Trophoblast cell (in vitro differentiated cells and primary cell): Measurements from ENCODE around the gene IQSEC3.

ENCODE experiments used
- DNase-seq, 2 donors: peaks; one replicate each; pipeline ENCODE4 v3.0.0-alpha.2; 2016
- H2AFZ ChIP-seq: 2 replicates; pipeline ENCODE4 v1.6.1; 2013; ENCODE audit warnings: low read length, moderate library complexity, mild to moderate bottlenecking; ENCODE audit not compliant: insufficient read depth, poor library complexity
- H2AK5ac ChIP-seq: 2 replicates; pipeline ENCODE4 v1.6.1; 2013; ENCODE audit warnings: mild to moderate bottlenecking, low read length
- H2BK120ac ChIP-seq: 2 replicates; pipeline ENCODE4 v1.6.1; 2013; ENCODE audit warnings: low read length, mild to moderate bottlenecking, moderate library complexity; ENCODE audit not compliant: insufficient read depth, poor library complexity
- H2BK12ac ChIP-seq: 2 replicates; pipeline ENCODE4 v1.6.1; 2013; ENCODE audit warnings: mild to moderate bottlenecking, low read length, moderate library complexity
- H2BK5ac ChIP-seq: 2 replicates; pipeline ENCODE4 v1.6.1; 2013; ENCODE audit warnings: low read length, low read depth, moderate library complexity, mild to moderate bottlenecking; ENCODE audit not compliant: poor library complexity
- H3K14ac ChIP-seq: 2 replicates; pipeline ENCODE4 v1.6.1; 2013; ENCODE audit warnings: mild to moderate bottlenecking, low read length
- H3K18ac ChIP-seq: 2 replicates; pipeline ENCODE4 v1.6.1; 2013; ENCODE audit warnings: mild to moderate bottlenecking, low read length
- H3K23ac ChIP-seq: 2 replicates; pipeline ENCODE4 v1.6.1; 2013; ENCODE audit warnings: low read length
- H3K27ac ChIP-seq: 2 replicates; pipeline ENCODE4 v1.5.1; 2013; ENCODE audit warnings: low read depth, mild to moderate bottlenecking, inconsistent platforms, low read length, moderate library complexity
- H3K27me3 ChIP-seq: 2 replicates; pipeline ENCODE4 v1.6.1; 2013; ENCODE audit warnings: inconsistent platforms, mild to moderate bottlenecking, low read length, moderate library complexity; ENCODE audit not compliant: insufficient read depth
- H3K36me3 ChIP-seq, 2 experiments: 1 replicate in 1 of 2; 2 replicates in 1 of 2; pipeline ENCODE4 v1.6.1; 2013; ENCODE audit warnings: low read length in 2 of 2, mild to moderate bottlenecking in 2 of 2, moderate library complexity in 1 of 2; ENCODE audit not compliant: insufficient read depth in 2 of 2, control insufficient read depth in 1 of 2
- H3K4ac ChIP-seq: 2 replicates; pipeline ENCODE4 v1.6.1; 2013; ENCODE audit warnings: low read depth, mild to moderate bottlenecking, low read length, moderate library complexity
- H3K4me1 ChIP-seq, 2 experiments: 1 replicate in 1 of 2; 2 replicates in 1 of 2; pipeline ENCODE4 v1.6.1; 2013; ENCODE audit warnings: low read length in 2 of 2, mild to moderate bottlenecking in 2 of 2, moderate library complexity in 1 of 2; ENCODE audit not compliant: insufficient read depth in 2 of 2, control insufficient read depth in 1 of 2
- H3K4me2 ChIP-seq: 2 replicates; pipeline ENCODE4 v1.6.1; 2013; ENCODE audit warnings: inconsistent platforms, mild to moderate bottlenecking, low read length, moderate library complexity
- H3K4me3 ChIP-seq: 2 replicates; pipeline ENCODE4 v1.5.1; 2013; ENCODE audit warnings: mild to moderate bottlenecking, low read depth, low read length, inconsistent platforms
- H3K79me1 ChIP-seq: one replicate; pipeline ENCODE4 v1.6.1; 2013; ENCODE audit warnings: low read length
- H3K79me2 ChIP-seq: 2 replicates; pipeline ENCODE4 v1.6.1; 2013; ENCODE audit warnings: low read length, mild to moderate bottlenecking; ENCODE audit not compliant: control insufficient read depth, insufficient read depth, poor library complexity
- H3K9ac ChIP-seq: 2 replicates; pipeline ENCODE4 v1.6.1; 2013; ENCODE audit warnings: mild to moderate bottlenecking, low read length
- H3K9me3 ChIP-seq: 2 replicates; pipeline ENCODE4 v1.6.1; 2013; ENCODE audit warnings: low read depth, mild to moderate bottlenecking, control low read depth, inconsistent platforms, low read length; ENCODE audit not compliant: insufficient read depth
- H4K12ac ChIP-seq: 2 replicates; pipeline ENCODE4 v1.6.1; 2013; ENCODE audit warnings: low read depth, mild to moderate bottlenecking, low read length, moderate library complexity
- H4K8ac ChIP-seq: 2 replicates; pipeline ENCODE4 v1.6.1; 2013; ENCODE audit warnings: low read depth, mild to moderate bottlenecking, low read length, moderate library complexity
- H4K91ac ChIP-seq: one replicate; pipeline ENCODE4 v1.6.1; 2013; ENCODE audit warnings: low read depth, mild to moderate bottlenecking, low read length, moderate library complexity
- WGBS: extraction: QIAGEN DNeasy Blood & Tissue Kit; methylation state at CpG from one replicate; pipeline ENCODE4 v1.1.7; 2013; ENCODE audit warnings: missing lambda C conversion rate; ENCODE audit not compliant: insufficient read length, insufficient coverage; ENCODE audit errors: extremely low coverage; 5-methylcytosine and 5-hydroxymethylcytosine counted together

IQSEC3 gene

GRCh38 chr12:89653-90052 lies 23.1 kb downstream of the IQSEC3 start:
- no CpG with 5 or more reads among the region's 2 CpGs for WGBS
- H3K9ac ChIP-seq = no peak overlapping the region

GRCh38 chr12:91213-91612 lies 24.6 kb downstream of the IQSEC3 start:
- Histone ChIP-seq H3K4me1 (no peaks in the 10 kb centered on the region), H2BK5ac (no peak overlapping the region), H3K9ac (no peak overlapping the region), H3K4me3 (no peak overlapping the region), H3K36me3 (no peaks in the 10 kb centered on the region), H3K14ac (no peak overlapping the region), H2AFZ (no peak overlapping the region), H3K27ac (no peak overlapping the region), H3K27me3 (no peaks in the 10 kb centered on the region), H3K79me2 (no peaks in the 10 kb centered on the region), H3K23ac (no peak overlapping the region), H2AK5ac (no peak overlapping the region), H3K4ac (no peak overlapping the region), H2BK12ac (no peak overlapping the region), H4K8ac (no peak overlapping the region), H4K91ac (no peak overlapping the region), H3K79me1 (no peaks in the 10 kb centered on the region), H3K4me2 (no peak overlapping the region), H3K9me3 (peaks cover 2% of the 10 kb centered on the region), H3K18ac (no peak overlapping the region), H4K12ac (no peak overlapping the region), H2BK120ac (no peak overlapping the region)
- DNase-seq = no peak
- no CpG with 5 or more reads among the region's 7 CpGs for WGBS

More at GRCh38 chr12:89653-90052, 23.1 kb downstream of the IQSEC3 start:
- Histone ChIP-seq H3K9me3 (peaks cover 2% of the 10 kb centered on the region), H3K79me1 (no peaks in the 10 kb centered on the region), H2AFZ (no peak overlapping the region), H3K14ac (no peak overlapping the region), H3K4me1 (no peaks in the 10 kb centered on the region), H3K79me2 (no peaks in the 10 kb centered on the region), H3K27me3 (no peaks in the 10 kb centered on the region), H4K12ac (no peak overlapping the region), H3K23ac (no peak overlapping the region), H3K4me3 (no peak overlapping the region), H3K4ac (no peak overlapping the region), H3K18ac (no peak overlapping the region), H2BK12ac (no peak overlapping the region), H3K36me3 (no peaks in the 10 kb centered on the region), H3K4me2 (no peak overlapping the region), H2AK5ac (no peak overlapping the region), H4K8ac (no peak overlapping the region), H2BK120ac (no peak overlapping the region), H2BK5ac (no peak overlapping the region), H4K91ac (no peak overlapping the region), H3K27ac (no peak overlapping the region)
- no peak for DNase-seq

DNA sequence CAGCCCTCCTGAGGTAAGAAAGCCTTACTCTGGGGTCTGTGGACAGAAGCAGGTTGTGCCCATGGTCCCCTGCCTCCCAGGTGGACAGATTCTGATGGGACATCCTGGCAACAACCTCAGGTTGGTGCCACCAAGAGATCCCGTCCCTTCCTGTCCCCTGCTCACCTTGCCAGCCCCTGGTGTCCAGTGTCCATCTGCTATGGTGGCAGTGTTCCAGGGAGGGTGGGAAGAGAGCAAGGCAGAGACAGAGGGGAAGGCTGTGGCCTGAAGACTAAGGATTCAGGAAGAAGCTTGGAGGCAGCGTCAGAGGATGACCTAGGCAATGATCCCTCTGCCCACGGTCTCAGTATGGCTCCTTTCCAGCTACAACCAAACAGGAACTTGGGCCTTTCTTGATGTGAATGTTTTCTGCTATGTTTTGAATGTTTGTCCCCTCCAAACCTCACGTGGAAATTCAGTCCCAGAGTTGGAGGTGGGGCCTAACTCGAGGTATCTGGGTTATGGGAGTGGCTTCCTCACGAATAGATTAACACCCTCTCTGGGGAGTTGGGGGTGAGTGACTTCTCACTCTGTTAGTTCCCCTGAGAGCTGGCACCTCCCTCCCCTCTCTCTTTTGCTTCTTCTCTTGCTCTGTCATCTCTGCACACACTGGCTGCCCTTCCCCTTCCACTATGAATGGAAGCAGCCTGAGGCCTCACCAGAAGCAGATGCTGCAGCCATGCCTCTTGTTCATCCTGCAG lies 26.9 kb downstream of the IQSEC3 start:
- Histone ChIP-seq H3K79me1 (no peaks in the 10 kb centered on the region), H3K27me3 (no peaks in the 10 kb centered on the region), H2AK5ac (no peak overlapping the region), H3K9me3 (peaks cover 2% of the 10 kb centered on the region), H3K27ac (no peak overlapping the region), H3K4ac (no peak overlapping the region), H3K9ac (no peak overlapping the region), H4K8ac (no peak overlapping the region), H2BK120ac (no peak overlapping the region), H4K12ac (no peak overlapping the region), H2BK5ac (no peak overlapping the region), H4K91ac (no peak overlapping the region), H3K14ac (no peak overlapping the region), H3K36me3 (no peaks in the 10 kb centered on the region), H3K4me3 (no peak overlapping the region), H3K23ac (no peak overlapping the region), H3K79me2 (no peaks in the 10 kb centered on the region), H3K4me1 (no peaks in the 10 kb centered on the region), H2AFZ (no peak overlapping the region), H2BK12ac (no peak overlapping the region), H3K18ac (no peak overlapping the region), H3K4me2 (no peak overlapping the region)
- DNase-seq = no peak
- no CpG with 5 or more reads among the region's 6 CpGs for WGBS

DNA sequence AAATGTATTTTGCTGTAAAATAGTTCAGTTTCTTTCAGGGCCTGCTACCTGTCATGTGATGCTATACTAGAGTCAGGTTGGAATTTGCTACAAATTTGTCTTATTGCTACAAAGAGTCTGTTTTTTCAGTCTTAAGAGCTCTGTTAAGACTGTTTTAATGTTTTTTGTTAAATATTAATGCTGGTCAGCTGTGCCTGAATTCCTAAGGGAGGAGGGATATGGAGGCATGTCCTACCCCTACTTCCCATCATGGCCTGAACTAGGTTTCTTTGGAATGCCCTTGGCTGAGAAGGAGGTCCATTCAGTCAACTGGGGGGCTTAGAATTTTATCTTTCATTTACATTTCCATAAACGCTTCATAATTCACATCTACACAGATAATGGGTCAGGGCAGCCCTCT lies 30.0 kb downstream of the IQSEC3 start:
- Histone ChIP-seq H4K12ac (no peak overlapping the region), H2BK120ac (no peak overlapping the region)
- WGBS = no CpG with 5 or more reads among the region's 1 CpG

More for the DNA sequence above, 30.0 kb downstream of the IQSEC3 start:
- Histone ChIP-seq H4K91ac (no peak overlapping the region), H4K8ac (no peak overlapping the region), H3K27me3 (no peaks in the 10 kb centered on the region), H3K9me3 (peaks cover 2% of the 10 kb centered on the region), H3K14ac (no peak overlapping the region), H3K4me3 (no peak overlapping the region), H3K4ac (no peak overlapping the region), H2AFZ (no peak overlapping the region), H3K79me1 (no peaks in the 10 kb centered on the region), H2AK5ac (no peak overlapping the region), H3K27ac (no peak overlapping the region), H3K79me2 (no peaks in the 10 kb centered on the region), H3K23ac (no peak overlapping the region), H2BK12ac (no peak overlapping the region), H3K4me1 (peaks cover 5 to 6% of the 10 kb centered on the region in 2 experiments), H3K4me2 (no peak overlapping the region), H2BK5ac (no peak overlapping the region), H3K18ac (no peak overlapping the region), H3K9ac (no peak overlapping the region), H3K36me3 (no peaks in the 10 kb centered on the region)
- no peak for DNase-seq
